ENCODE results near the gene AFG1L.

GRCh38 chr6:108250240-108250866 is 44.5 kb upstream of the AFG1L start:
- TF ChIP-seq CTCF (IDR thresholded peaks at IDR 0.05) (no peak), POLR2A (IDR thresholded peaks at IDR 0.05) (no peak)

Data from adrenal gland (tissue), 5 donors.